GM19025 (cell line): ENCODE results near the gene KAT6B.

Source experiments
- ATAC-seq: cut with Tn5 transposase; IDR thresholded peaks from one replicate; pipeline ENCODE4 v1.9.1; 2021; ENCODE audit warnings: mild to moderate bottlenecking, low read depth, moderate library complexity; ENCODE audit not compliant: unreplicated experiment

KAT6B gene

DNA sequence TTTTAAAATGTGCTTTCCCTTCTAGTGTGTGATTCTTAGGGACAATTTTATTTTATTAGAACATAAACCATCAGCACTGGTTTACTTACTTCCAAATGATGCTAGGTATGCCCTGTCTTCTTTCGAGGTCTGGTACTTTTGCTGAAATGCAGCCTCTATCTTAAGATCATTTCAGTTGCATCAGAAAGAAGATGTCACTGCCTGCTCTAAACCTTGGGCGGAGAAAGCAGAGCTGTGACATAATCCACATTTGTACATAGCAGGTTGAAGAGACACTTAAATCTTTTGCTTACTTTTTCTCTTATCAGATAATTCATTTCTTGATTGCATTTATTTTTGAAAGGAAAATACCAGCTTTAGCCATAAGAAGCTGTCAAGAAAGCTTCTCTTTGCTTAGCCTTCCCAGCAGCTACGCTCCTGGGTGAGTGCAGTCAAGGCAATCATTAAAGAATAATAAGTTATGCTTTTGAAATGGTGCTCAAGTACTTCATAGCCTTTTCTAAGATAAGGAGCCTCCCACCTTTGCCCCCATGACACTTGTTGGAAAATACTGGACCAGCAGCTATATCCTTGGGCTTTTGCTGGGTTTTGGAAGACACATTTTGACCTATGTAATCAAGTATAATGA is 176.7 kb downstream of the KAT6B start:
- ATAC-seq, result no peak

DNA sequence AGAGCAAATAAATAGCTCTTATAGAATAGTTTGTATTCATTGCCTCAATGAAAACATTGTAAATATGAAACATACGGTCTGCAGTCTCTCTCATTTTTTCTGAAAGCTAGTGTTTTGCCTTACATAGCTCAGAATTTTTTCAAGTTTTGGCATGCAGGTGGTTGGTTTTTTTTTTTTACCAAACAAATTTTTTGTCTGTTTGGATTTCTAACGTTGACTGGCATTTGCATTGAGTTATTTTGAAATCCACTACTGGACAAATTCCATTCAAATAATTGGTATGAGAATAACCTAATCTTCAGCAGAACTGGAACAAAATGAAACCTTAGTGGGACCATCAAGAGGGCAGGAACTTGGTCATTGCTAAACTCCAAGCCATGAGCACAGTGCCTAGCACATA is 177.5 kb downstream of the KAT6B start:
- no peak for ATAC-seq

DNA sequence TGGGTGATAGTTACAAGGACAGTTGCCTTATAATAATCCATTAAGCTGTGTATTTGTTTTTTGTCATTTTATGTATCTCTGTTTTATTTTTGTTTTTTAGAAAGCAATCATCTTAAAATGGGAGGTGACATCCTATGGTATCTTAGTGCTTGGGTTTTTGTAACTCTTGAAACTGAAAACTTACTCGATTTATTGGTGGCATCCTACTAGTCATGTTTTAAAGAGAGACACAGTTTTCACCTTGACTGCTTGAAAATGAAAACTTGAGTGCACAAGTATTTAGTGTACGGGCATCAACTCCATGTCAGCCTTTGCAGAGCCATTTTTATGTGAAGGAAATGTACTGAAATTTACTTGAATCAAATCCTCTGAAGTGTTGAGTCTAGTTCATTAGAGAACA is 181.2 kb downstream of the KAT6B start:
- no peak for ATAC-seq

DNA sequence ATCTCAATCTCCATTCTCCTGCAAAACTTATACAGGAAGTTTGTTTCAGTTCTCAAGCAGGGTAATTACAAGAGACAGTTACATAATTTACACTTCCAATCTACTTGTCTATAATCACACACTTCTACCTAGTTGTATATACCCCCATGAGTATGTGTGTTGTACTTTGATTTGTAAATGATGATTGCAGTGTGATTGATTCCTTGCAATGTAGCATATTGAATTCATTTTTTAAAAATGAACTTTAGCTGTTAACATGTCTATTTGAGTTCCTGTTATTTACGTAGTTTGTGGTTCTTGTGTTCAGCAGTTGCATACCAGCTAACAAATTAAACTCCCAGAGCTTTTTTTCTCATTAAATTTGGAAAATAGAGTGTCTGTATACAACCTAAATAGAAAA is 182.6 kb downstream of the KAT6B start:
- ATAC-seq, result no peak

DNA sequence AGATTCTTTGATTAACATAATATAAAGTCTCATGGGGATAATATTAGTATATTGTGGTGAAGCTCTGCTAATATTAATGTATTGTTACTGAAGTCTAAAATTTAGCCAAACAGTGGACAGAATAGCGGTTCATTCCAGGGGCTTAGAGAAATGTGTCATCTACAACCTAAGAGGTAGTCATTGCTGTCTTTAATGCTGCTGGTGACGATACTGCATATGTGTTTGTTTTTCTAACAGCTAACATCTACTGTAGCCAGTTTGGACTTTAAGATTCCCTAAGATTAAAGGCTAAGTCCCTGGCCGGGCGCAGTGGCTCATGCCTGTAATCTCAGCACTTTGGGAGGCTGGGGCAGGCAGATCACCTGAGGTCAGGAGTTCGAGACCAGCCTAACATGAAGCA is 183.0 kb downstream of the KAT6B start:
- no peak for ATAC-seq

DNA sequence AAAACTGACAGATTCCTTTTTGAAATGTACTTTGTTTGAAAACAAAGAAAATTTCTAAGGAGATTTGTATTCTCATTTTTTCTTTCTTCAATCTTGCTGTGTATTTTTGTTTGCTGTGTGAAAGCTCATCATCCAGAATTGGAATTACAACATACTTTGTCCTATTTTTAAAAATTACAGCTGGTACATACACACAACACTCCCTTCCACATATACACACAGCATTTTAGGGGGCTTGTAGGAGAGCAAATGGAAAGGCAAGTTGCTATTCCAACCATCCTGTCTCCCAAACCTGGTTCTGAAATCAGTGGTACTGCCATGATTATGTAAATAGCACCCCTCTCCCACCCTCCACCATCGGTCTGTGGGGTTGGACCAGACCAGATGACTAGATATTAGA is 184.0 kb downstream of the KAT6B start:
- ATAC-seq, result no peak

DNA sequence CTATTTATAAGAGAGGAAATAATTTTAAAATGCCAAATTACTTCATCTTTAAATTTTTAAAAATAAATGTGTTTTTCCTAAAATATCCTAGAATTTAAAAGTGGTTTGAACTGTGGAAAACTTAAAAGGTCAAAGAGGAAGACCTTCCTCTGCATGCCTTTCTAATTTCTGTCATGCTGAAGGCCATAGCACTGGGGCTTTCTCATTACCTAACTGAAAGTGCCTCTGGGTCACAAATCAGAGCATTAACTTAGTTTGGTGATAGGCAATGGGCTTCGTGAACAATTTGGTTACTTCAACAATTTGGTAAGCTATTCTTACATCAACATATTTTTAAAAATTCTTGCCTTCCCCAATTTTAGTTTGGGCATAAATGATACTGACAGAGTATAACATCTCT is 184.8 kb downstream of the KAT6B start:
- no peak for ATAC-seq

DNA sequence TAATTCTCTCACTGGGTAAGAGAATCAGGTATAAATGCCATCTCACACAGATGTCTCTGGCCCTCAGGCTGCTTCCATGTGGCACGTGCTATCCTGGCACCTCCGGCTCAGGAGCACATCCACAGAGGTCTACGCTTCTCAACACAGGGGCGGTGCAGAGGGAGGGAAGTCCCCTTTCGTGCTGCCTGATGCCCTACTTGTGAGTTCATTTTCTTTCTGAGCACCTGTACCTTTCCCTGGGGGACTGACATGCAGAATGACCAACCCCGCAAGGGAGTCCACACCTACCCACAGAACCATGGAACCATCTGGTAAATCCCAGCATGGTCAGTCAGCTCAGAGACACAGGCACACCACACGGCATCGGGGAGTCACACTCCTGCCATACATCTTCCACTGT is 186.1 kb downstream of the KAT6B start:
- no peak for ATAC-seq

DNA sequence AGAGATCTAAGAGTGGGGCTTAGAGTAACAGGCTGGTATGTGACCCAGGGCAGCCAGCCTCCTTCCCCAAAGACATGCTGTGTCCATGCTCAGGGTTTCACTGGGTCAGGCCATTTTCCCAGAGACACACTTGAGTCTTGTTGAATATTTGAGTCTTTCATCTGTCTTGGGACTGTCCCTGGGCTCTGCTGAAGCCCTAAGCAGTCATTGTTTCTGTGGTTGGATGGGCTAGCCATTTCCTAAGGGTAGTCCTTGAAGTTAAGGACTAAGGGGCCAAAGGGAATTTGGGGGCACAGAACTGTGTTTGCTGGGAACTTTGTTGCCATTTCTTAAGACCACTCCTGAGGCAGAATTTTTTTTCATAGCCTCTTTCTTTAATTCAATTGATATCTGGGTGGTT is 186.6 kb downstream of the KAT6B start:
- ATAC-seq, result no peak

DNA sequence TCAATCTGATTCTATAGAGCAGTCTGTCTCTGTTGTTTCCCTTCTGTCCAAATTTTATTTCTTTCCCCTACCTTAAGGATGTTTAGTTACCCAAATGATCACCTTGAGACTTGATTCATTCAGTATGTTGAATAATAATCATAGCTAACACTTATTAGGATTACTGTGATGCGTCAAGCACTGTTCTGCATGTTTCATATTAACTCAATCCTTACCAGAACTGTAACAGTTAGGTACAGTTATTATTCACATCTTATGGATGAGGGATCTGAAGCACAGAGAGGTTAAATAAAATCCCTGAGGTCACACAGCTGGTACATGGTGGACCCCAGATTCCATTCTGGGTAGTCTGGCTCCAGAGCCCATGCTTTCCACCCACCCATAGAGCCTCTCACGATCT is 187.1 kb downstream of the KAT6B start:
- ATAC-seq, result no peak

DNA sequence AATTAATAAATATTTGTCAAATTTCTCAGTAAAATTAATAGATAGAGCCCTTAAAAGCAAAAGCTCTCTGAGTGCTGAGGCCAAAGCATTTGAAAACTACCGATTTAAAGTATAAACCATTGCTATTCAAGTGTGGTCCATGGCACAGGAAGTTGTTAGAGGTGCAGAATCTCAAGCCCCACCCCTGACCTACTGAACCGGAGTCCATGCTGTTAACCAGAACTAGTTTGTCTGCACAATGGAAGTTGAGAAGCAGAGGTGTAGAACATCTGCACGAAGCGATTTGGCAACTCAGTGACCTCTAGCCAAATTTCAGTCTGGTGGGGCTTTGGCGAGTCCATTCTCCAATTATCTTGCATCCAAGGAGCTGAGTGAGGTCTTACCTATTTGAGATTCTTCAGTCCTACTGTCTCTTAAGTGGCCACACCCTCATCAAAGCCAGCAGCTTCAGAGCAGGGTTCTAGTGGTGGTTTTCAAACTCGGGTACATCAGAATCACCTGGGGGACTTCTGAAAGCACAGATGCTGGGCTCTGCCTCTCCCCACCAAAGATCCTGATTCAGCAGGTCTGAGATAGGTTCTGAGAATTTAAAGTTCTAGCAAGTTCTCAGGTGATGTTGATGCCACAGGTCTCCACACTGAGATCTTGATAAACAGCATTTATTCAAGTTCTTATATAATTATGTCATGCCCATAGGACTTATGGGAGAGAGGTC is 188.3 kb downstream of the KAT6B start:
- ATAC-seq, result no peak

DNA sequence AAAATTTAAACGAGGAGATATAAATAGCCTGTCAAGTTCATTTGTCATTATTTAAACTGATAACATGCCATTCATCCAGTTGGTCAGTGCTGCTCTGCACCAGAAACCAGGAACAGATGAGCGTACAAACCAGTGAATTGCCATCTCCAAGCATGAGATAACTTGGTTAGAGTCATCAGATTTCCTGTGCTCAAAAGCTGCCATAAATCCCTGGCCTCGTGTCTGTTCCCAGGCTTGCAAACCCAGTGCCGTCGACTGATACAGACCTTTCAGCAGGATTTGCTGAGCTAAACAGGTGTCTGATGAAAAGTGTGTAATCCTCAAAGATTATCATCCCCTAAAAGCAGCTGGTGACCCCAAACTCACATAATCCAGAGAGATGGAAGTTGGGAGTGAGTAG is 189.0 kb downstream of the KAT6B start:
- no peak for ATAC-seq

DNA sequence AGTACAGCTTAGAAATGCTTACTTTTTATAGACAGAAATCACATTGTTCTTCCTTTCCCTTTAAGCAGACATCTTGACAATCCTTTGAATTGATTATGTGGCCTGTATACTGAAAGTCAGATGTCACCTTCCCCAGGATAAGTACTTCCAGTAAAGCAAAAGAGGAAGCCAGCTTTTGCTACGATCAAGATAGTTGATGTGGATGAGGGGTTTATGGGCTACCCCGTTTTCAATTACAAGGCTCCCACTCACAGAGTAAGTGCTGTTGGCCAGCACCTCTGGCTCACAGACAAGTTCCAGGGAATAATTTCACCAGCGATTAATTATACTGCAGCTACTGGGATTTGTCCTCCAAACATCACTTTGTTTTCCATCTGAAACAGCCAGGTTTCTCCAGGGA is 189.9 kb downstream of the KAT6B start:
- no peak for ATAC-seq

DNA sequence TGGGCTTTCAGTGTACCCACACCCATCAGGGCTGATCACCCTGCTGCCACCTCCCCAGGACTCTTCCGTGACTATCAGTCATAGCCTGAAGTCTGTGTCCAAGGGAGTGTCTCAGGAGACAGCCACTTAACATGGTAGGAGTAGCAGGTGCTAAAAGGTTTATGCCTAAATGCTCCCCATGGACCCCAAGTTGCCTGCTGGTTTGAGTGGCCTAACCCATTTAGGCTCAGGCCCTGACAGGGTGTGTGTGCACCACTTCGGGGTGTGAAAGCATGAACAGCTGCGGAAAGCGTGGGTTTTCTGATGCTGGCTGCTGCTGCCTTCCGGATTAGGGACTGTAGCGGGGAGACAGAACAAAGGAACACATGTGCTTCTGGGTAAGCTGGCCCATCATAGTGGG is 191.9 kb downstream of the KAT6B start:
- ATAC-seq, result no peak

DNA sequence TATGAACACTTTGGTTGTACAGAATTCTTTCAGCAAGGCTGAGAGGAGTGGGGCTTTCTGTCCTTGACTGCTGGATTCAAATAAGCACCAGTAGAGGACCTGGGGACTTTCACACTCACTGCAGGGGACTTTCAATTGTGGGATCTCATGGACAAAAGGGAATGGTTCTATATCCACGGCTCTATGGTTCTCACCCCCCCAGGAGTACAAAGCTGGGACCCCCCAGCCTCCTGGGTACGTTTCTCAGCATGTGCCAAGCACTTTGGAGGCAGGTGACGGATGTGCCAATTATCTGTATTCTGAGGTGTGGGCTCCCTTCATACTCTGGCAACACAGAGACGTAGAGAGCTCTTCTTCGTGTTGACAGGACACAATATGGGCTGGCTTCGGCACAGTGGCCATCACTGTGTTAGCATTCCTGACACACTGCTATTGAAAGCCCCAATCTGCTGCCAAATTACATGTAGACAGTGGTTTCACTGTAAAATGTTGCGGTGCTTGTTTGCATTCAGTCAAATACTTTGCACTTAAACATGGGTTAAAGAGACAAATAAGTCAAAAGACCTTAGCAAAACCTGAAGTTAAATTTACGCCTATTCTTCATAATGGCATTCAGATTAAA is 192.4 kb downstream of the KAT6B start:
- no peak for ATAC-seq

DNA sequence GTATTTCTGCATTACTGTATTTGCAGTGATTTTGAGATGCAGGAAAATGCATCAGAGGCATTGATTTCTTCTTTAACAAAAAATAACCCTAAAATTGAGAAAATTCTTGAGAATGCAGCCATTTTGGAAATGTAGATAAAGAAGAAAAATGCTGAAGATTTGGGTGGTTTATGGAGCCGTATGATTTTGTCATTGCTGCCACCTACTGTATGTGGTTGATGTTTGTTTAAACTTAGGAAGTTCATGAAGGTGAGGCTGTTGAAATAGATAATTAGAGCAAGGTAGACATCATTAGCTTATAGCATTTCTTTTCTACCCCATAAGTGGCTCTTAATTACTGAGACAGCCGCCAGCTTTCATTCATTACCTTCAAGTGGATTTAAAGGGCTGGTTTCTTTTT is 193.0 kb downstream of the KAT6B start:
- no peak for ATAC-seq

DNA sequence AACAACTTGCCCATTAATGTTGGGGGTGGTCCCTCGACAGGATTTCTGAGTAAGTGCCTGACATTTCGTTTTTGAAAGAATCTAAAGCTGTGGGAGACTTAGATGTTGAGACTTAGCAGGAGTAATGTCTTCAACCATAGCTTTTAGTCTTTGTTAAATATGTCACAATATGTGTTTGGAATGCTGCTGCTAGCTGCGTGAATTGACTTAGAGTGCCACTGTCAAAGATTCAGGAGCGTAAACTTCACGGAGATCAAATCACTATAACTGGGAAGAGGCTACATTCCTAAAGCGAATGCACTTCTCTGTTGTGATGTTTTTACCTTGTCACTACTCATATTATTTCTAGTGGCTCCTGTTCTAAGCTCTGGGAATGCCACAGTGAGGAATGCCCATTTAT is 193.8 kb downstream of the KAT6B start:
- no peak for ATAC-seq

DNA sequence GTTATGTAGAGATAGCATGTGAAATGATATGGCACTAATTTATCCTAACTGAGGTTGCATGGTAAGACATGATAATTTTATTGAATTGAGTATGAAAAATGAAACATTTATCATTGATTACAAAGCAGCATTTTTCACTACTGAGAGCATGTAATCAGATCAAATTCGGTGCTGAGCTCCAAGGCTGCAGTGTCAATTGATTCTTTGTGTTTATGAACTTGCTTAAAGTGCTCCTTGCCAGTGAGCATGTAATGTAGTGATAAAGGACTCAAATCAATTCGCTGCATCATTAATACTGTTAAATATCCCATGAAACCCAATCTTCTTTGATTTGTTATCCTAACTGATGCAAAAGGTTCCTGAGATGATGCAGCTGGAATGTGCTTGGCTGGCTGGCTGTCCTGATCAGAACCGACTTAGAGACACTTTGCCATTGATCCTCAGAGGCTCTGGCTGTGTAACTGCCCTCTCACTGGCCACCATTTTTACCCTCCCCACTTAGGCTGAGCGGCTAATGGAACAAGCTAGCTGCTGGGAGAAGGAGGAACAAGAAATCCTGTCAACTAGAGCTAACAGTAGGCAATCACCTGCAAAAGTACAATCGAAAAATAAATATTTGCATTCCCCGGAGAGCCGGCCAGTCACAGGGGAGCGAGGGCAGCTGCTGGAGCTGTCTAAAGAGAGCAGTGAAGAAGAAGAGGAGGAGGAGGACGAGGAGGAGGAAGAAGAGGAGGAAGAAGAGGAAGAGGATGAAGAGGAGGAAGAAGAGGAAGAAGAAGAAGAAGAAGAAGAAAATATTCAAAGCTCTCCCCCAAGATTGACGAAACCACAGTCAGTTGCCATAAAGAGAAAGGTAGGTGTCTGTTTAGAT is 195.2 kb downstream of the KAT6B start:
- no peak for ATAC-seq

DNA sequence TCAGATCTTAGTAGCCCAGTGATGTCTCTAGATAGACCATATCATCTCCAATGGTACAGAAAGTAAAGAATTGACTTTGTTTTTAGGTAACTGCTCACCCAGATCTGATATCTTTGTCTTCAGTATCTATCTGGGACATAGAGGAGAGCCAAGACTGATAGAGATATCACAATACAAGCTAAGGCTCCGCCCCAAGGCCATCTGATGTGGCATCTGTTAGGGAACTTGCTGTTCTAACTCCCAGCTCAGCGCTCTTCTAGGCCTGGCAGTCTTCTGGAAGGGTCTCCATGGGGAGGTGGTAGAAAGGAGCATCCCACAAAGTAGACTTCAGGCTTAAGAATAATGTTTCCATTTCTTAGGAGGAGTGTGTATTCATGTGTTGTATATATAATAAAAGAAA is 196.7 kb downstream of the KAT6B start:
- ATAC-seq, result no peak

DNA sequence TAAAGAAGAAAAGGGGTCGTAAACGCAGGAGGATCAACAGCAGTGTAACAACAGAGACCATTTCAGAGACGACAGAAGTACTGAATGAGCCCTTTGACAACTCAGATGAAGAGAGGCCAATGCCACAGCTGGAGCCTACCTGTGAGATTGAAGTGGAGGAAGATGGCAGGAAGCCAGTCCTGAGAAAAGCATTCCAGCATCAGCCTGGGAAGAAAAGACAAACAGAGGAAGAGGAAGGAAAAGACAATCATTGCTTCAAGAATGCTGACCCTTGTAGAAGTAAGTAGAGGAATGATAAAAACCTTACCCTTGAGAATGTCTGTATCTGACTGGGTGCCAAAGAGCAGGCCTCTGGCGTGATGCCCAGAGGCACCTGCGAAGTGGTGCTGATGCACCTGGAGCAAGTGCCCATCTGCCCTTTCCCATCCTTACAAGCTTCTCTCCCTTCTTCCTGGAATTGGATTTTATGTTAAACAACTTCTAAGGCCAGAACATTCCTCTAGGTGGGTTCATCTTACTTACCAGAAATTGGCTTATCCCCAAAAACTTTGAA is 198.6 kb downstream of the KAT6B start:
- no peak for ATAC-seq

DNA sequence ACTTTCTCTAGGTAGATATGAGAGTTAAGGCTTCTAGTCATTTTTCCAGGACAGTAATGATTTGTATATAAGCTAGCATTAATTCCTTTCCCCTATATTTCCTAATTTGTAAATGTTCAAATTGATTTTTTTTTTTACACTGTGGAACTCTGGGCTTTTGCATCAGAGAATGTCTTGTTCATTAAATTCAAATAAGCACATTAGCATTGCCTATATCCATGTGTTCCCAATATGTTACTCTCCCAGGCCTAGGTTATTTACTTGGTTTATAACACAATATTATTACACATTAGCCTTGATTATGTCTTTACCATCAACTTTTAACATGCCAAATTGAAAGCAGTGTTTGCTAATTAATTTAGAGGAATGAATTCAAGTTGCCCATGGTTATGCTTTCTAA is 201.6 kb downstream of the KAT6B start:
- no peak for ATAC-seq
